SKM-1 (cell line): ENCODE measurements around the gene NPDC1.

ENCODE experiments used
- DNase-seq: peaks from one replicate; lab custom pipeline; 2025; ENCODE audit not compliant: unreplicated experiment; lab: John Stamatoyannopoulos, UW

Gene NPDC1, protein sequence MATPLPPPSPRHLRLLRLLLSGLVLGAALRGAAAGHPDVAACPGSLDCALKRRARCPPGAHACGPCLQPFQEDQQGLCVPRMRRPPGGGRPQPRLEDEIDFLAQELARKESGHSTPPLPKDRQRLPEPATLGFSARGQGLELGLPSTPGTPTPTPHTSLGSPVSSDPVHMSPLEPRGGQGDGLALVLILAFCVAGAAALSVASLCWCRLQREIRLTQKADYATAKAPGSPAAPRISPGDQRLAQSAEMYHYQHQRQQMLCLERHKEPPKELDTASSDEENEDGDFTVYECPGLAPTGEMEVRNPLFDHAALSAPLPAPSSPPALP

GRCh38 chr9:137046088-137046787, at the start of gene NPDC1:
NPDC1 (minus strand) TSS chr9:137046177; CDS start chr9:137045989, 188 bp downstream.
- peak; percentile 68 for DNase-seq

- no peak for DNase-seq
These were observed 43.4 kb upstream of the NPDC1 start for GRCh38 chr9:137089232-137089947.

GRCh38 chr9:137088121-137088520, 42.1 kb upstream of the NPDC1 start:
- DNase-seq: no peak

GRCh38 chr9:137087409-137087925, 41.5 kb upstream of the NPDC1 start:
- DNase-seq: no peak

DNA sequence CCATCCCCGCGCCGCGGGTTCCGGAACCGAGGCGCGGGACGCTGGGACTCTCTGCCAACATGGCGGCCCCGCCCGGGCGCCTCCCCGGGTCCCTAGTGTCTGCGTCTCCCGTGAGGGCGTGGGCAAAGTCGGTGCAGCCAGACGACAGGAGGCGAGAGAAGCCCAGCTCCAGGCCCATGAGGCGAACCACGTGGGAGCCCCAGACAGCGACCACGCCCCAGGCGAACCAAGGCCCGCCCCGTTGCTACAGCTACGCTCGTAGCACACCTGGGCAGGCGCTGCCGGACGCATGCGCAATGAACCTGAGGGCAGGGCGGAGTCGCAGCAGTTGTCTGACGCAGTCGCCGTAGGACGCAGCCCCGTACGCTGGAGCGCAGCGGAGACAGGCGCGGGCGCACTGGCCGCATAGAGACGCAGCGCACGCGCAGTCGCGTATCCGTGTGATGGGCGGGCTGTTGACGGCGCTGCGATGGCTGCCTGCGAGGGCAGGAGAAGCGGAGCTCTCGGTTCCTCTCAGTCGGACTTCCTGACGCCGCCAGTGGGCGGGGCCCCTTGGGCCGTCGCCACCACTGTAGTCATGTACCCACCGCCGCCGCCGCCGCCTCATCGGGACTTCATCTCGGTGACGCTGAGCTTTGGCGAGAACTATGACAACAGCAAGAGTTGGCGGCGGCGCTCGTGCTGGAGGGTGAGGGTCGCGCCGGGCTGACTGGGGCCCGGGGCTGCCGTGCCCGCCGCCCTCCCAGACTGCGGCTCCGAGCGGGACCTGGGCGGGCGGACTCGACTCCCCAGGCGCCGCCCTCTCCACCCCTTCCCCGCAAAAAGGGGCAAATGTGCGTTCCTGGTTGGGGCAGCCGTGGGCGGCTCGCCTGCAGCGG, 40.8 kb upstream of the NPDC1 start, which contains the start of gene MAN1B1:
Gene MAN1B1, plus strand, starts transcription at position 455 of the 878 bp plus-strand sequence. Its CDS starts 15 bp downstream, at position 470.
- peak; percentile 96 for DNase-seq

DNA sequence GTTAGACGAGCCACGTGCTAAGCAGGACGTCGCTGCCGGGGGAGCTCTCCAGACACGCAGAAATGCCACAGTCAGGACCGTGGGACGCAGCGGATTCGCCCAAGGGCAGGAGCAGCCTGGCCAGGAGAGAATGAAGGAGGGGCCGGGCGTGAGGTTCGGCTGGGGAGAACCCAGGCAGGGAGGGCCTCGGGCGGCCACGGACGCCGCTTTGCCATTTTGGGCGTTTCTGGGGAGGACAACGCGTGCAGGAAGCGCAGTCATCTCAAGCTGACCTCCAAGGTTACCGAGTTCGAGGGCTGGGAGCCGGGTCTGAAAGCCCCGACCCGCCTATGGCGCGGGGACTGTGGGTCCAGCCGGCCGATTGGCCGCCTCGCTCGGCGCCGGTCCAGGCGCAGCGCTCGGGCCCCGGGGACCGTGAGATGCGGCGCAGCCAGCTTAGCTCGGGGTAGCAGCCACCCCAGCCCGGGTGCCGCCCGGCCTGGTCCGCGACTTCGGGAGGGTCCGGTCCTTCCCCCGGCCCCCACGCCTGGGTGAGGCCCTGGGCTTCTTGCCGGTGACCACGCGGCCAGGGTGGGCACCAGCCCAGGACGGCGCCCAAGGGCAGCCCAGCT, 40.0 kb upstream of the NPDC1 start:
- DNase-seq: no peak

- no peak for DNase-seq
These were observed 38.5 kb upstream of the NPDC1 start for GRCh38 chr9:137084526-137084925.

DNA sequence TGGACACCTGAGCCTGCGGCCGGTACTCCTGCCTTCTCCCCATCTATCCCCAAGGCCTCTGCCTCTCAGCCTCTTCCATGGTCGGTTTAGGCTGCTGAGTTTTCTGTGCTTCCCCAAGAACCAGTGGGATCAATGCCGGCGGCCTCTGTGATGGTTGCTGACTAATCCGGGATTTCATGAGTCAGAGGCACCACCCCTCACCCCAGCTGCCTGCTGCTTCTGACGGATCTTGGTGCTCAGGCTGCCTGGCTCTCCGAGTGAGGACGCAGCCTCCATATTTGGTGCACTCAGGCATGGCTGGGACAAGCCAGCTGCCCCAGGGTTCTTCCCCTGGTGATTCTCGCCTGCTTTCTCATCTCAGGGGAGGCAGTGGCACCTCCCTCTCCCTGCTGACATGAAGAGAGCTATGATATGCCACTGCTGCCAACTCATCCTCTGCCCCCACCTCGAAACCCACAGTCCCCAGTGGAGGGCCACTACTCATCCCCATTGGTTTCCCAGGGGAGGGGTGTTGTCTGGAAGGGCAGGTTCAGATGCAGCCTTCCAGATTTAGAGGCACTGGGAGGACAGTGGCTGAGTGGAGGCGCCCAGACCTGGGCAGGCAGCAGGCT, 37.5 kb upstream of the NPDC1 start:
- DNase-seq: no peak

DNA sequence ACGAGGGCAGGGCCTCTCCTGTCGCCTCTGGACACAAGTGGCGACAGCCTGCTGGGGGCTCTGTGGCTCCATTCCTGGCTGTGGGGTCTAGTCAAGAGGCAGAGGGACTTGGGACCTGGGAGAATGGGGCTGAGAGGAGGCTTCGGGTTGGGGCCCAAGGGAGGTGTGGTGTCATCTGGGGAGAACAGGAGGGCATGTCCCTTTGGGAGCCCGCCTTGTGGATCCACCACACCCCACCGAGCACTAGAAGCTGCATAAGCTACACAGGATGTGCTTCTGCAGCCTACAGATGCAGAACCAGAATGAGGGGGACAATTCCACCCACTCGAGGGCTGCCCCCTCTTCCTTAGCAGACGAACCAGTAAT, 36.9 kb upstream of the NPDC1 start:
- no peak for DNase-seq

DNA sequence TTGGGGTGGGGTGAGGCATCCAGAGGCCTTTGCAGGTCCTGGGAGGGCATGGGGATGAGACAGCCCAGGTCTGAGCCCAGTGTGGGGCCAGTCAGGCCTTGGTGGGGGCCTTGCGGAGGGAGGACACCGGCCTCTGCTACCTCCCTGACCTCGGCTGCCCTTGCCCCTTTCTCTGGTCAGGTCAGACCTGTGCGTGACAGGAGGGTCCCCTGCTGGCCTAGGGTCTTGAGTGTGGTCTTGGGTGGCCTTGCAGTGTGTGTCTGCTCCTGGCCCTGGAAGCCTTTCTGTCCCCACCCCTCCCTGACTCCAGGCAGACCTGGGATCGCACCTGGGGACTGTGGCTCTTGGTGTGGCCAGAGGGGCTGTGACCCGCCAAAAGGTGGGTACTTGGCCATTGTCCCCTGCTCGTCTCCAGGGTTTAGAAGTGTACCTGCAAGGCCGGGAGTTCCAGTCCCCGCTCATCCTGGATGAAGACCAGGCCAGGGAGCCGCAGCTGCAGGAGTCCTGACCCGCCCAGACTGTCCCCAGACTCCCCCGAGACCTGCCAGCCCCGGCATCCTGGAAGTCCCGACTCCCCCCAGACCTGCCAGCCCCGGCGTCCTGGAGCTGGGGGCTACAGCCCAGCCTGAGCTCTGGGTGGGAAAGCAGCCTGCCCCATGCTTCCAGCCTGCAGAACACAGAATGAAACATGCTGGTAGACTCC, 36.4 kb upstream of the NPDC1 start:
- DNase-seq: no peak

- no peak for DNase-seq
These were observed 34.5 kb upstream of the NPDC1 start for GRCh38 chr9:137080260-137081122.

GRCh38 chr9:137079401-137079787, 33.4 kb upstream of the NPDC1 start:
- no peak for DNase-seq

- no peak for DNase-seq
These were observed 32.9 kb upstream of the NPDC1 start for GRCh38 chr9:137078701-137079400.

GRCh38 chr9:137077758-137078693, 32.0 kb upstream of the NPDC1 start:
- DNase-seq: no peak

DNA sequence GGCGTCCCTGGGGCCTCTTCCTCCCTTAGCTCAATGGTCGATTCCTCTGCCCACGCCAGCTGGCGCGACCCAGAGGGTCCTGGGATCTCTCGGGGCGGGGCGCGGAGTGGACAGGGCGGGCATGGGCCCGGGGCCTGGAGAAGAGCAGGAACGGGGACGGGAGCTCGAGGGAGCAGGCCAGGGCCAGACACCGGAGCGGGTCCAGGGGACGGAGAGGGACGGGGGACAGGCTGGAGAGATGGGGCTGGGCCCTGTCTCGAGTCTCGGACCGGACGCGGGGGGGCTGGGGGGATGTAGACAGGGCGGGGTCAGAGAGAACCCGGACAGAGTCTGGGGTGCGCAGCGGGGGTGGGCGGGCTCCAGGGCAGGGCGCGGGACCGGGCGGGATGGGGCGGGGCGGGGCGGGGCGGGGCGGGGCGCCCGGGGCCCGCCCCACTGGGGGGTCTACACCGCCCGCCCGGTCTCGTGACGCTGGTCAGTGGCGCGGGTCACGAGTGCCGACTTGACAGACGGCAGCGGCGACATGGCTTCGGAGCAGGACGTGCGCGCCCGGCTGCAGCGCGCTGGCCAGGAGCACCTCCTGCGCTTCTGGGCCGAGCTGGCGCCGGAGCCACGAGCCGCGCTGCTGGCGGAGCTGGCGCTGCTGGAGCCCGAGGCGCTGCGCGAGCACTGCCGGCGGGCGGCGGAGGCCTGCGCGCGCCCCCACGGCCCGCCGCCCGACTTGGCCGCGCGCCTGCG, 31.2 kb upstream of the NPDC1 start, which contains the start of gene UAP1L1:
Gene UAP1L1, plus strand, starts transcription at position 508 of the 738 bp plus-strand sequence. Its CDS starts 16 bp downstream, at position 524.
- no peak for DNase-seq

DNA sequence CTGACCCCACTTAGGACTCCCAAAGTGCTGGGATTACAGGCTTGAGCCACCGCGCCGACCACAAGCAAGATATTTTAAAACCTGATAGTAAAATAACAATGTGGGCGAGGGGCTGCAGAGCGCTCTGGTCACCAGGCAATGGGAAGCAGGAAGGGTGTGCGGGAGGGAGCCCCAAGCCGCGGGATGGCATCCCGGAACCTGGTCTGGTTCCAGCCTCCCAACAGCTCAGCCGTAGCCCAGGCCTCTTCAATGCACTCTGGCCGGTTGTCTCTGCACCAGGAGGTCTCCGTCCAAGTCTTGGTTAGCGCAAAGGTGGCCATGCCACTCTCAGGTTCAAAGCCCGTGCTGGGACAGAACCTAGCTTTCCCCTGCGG, 30.6 kb upstream of the NPDC1 start:
- no peak for DNase-seq
